GM13977 (cell line): Measurements from ENCODE around the gene FHIT.

ENCODE experiments used
- DNase-seq: peaks from one replicate; pipeline ENCODE4 v3.0.0; 2012; ENCODE audit warnings: low spot score
- in situ Hi-C: fragments of 300-500 bp; cut with MboI; formaldehyde crosslinking; loops from one replicate; pipeline ENCODE4 v1.12.0; 2022; ENCODE audit warnings: low sequenced_read_pairs, low pct_unique_long_range_greater_than_20kb, mixed read lengths, inconsistent platforms; ENCODE audit not compliant: unreplicated experiment
- TF ChIP-seq, protein P1 (sequence below): IDR thresholded peaks from 2 replicates; pipeline ENCODE4 v1.5.1; 2012; ENCODE audit warnings: mild to moderate bottlenecking, control low read depth; ENCODE audit not compliant: insufficient read depth; ENCODE audit errors: extremely low read depth, missing control alignments

FHIT gene

DNA sequence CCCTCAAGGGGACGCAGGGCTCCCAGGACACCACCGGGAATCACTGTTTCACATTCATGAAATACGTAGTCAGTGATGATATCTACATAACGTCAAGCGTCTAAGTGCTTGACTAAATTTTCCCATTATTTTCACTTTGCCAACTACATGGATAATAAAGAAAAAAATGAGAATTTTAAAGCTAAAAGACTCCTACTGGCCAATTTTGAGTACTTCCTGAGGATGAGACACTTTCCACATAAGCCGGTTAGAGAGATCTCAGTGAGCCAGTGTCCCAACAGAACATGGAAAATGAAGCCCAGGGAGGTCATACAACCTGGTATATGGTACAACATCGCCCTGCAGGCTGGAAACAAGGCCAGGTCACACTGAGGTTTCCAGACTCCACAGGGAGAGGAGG, 928.1 kb downstream of the FHIT start:
- DNase-seq = no peak
- in situ Hi-C loops = no loop called here
- TF ChIP-seq, protein P1, sequence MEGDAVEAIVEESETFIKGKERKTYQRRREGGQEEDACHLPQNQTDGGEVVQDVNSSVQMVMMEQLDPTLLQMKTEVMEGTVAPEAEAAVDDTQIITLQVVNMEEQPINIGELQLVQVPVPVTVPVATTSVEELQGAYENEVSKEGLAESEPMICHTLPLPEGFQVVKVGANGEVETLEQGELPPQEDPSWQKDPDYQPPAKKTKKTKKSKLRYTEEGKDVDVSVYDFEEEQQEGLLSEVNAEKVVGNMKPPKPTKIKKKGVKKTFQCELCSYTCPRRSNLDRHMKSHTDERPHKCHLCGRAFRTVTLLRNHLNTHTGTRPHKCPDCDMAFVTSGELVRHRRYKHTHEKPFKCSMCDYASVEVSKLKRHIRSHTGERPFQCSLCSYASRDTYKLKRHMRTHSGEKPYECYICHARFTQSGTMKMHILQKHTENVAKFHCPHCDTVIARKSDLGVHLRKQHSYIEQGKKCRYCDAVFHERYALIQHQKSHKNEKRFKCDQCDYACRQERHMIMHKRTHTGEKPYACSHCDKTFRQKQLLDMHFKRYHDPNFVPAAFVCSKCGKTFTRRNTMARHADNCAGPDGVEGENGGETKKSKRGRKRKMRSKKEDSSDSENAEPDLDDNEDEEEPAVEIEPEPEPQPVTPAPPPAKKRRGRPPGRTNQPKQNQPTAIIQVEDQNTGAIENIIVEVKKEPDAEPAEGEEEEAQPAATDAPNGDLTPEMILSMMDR = no peak

DNA sequence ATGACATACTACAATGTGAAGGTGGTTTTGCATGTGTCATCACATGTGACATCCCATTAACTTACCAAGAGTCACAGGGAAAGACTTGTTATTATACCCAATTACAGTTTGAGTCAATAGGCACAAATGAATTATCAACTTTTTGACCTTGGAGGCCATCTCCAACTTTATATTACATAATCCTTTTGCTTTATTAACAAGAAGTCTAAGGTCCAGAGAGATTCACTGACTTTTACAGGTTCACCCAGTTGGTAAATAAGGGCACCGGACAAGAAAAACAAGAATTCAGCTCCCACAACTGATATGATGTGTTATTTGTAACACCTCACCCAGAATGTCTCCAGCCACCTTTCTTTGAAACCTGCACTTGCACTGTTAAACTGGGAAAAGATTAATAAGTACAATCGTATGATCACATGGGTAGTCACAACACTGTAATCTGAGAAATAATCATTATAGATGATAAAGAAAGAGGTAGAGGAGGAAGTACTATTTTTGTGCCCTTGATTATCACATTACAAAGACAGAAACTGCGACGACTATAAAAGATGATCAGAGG, 928.9 kb downstream of the FHIT start:
- no peak for DNase-seq
- TF ChIP-seq, protein P1 = no peak
- in situ Hi-C loops = no loop called here

DNA sequence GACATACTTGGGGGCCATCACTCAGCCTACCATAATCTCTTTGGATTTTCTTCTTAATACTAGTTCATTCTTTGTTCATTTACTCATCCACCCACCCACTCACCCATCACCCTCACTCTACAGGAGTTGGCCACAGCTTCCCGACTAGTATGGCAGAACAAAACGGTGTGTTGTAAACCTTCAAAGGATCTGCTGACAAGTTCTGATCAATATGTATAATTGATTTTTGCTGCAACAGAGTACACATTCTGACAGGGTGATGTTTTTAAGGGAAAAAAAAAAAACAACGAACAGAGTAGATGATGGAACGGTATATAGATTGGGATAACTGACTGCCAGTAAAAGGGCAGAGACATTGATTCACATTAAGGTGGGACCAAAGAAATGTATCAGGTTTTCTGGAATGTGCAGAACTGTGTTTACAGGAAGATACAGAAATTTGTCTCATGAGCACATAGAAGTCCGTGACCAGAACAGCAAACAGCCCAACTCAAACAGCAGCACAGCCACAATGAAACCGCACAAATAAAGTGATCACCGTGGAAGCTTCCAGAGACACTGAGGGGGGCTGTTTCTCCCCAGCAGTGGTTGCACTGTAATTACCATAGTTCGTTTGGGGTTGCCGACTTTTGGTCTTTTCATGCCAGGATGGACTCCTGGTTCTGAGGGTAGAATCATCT, 931.9 kb downstream of the FHIT start:
- DNase-seq = no peak
- in situ Hi-C loops = no loop called here
- TF ChIP-seq, protein P1 = no peak

DNA sequence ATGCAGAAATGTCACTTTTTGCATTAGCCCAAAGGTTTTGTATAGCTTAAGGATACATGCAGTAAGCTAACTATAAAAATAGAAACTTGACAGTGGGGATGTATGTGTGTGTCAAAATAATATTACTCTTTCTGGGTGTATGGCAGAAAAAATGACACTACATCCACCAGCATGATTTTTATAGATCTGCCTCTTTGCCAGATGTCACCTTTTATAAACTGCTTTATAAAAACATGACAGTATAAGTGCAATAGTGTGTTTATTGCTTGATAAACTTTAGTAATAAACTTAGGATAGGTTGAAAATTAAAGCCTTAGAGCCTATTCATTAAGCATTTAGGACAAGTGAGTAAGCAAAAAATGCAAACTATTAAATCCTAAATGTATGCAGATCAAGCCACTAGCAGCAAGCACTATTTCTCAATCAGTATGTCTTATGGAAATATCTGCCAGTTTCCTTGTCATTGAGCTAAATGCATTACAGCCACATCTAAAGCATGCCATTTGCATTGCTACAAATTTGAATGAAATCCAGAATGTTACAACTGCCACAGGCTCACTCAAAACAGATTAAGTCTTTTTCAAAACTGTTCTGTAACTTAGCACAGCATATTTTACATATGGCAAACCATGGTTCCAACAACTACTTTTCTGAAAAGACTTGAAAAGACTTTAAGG, 935.0 kb downstream of the FHIT start:
- TF ChIP-seq, protein P1 = no peak
- in situ Hi-C loops = no loop called here
- DNase-seq = no peak

DNA sequence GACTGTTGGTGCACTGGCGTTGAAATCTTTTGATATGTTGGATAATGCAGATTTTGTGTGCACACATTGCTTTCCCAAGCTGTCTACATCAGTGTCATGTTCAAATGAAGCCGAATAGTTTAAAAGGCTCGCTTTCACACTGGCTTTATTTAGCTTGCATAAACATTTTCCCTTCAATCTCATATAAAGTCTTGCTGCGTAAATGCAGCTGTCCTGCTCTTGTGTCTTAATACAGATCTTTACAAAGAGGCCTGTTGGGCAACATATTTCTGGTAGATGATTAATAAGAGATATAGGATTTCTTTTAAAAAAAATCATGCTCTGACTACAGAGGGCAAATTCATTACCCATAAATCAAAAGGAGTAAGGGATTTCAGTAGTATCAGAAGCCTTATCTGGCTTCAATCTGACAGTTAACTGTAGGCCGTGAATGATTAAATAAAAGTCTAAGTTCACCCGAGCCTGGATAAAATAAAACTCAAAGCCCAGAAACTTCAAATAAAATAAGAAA, 937.2 kb downstream of the FHIT start:
- in situ Hi-C loops = no loop called here
- TF ChIP-seq, protein P1 = no peak
- no peak for DNase-seq

DNA sequence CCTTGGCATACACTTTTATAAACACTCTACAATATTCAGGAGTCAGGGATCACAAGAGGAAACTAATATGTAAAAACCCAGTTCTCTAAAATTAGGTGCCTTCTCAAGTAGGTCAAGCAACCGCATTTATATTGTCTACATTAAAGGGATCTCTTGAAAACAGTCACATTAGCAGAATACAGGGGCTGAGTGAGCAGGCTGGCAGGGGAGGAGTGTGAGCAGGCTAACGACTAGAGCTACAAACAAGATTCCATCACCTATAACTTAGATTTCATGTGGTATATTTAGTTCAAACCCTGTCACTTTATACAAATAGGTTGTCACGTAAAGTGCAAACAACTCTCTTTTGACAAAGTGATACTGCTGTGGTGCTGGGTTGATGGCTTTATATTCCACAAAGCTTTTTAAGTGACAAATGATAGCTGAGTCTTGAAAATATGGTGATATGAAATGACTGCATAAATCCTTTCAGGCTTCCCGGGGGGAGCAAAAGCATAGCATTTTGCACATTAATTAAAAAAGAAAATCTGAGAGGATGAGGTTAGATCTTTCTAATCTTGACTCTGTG, 937.9 kb downstream of the FHIT start:
- TF ChIP-seq, protein P1 = no peak
- no peak for DNase-seq
- in situ Hi-C loops = no loop called here
